Common myeloid progenitor, CD34-positive (primary cell): ENCODE results near the gene FLCN.

ENCODE experiments used
- CTCF ChIA-PET: fragments of 350-600 bp; sonication (Branson Sonifier 250); formaldehyde crosslinking; loops from one replicate; lab custom pipeline; 2021; ENCODE audit warnings: antibody characterized with exemption; lab: Charles Lee
- POLR2A ChIA-PET: fragments of 350-600 bp; sonication (Branson Sonifier 250); formaldehyde crosslinking; loops from one replicate; lab custom pipeline; 2021; ENCODE audit warnings: antibody characterized with exemption; lab: Charles Lee
- DNase-seq, 3 donors: peaks; one replicate each; pipeline versions ENCODE4 v3.0.0 to v3.0.0-alpha.2; 2013
- H3K27ac ChIP-seq, 2 experiments: 1 replicate in 1 of 2; 2 replicates in 1 of 2; pipeline ENCODE4 v1.7.0; 2013; ENCODE audit warnings: inconsistent platforms in 2 of 2, low read length in 2 of 2, mild to moderate bottlenecking in 2 of 2, low read depth in 1 of 2, moderate library complexity in 1 of 2; ENCODE audit not compliant: severe bottlenecking in 2 of 2, insufficient read depth in 1 of 2, poor library complexity in 1 of 2
- H3K27me3 ChIP-seq, 5 experiments: replicated peaks in 2 of 5; 1 replicate in 3 of 5; 2 replicates in 2 of 5; pipeline versions ENCODE4 v1.6.1 to v1.7.0; 2013; ENCODE audit warnings: low read length in 4 of 5, mild to moderate bottlenecking in 2 of 5, moderate library complexity in 2 of 5, inconsistent platforms in 1 of 5; ENCODE audit not compliant: insufficient read depth in 5 of 5, control insufficient read depth in 4 of 5
- H3K36me3 ChIP-seq, 4 experiments: 1 replicate in 2 of 4; 2 replicates in 2 of 4; pipeline versions ENCODE4 v1.6.1 to v1.7.0; 2013; ENCODE audit warnings: low read length in 3 of 4, control low read depth in 1 of 4, mild to moderate bottlenecking in 1 of 4; ENCODE audit not compliant: control insufficient read depth in 4 of 4, insufficient read depth in 4 of 4
- H3K4me1 ChIP-seq, 4 experiments: 1 replicate in 3 of 4; 2 replicates in 1 of 4; pipeline versions ENCODE4 v1.6.1 to v1.7.1; 2013; ENCODE audit warnings: low read length in 3 of 4, mild to moderate bottlenecking in 3 of 4, control low read depth in 1 of 4, inconsistent platforms in 1 of 4, moderate library complexity in 1 of 4; ENCODE audit not compliant: control insufficient read depth in 4 of 4, insufficient read depth in 4 of 4; ENCODE audit errors: control extremely low read depth in 1 of 4
- H3K4me3 ChIP-seq, 7 experiments: 1 replicate in 4 of 7; 2 replicates in 3 of 7; pipeline versions ENCODE4 v1.5.1 to v1.7.0; 2013; ENCODE audit warnings: mild to moderate bottlenecking in 7 of 7, low read length in 6 of 7, moderate library complexity in 6 of 7, inconsistent platforms in 2 of 7, low read depth in 2 of 7, control low read depth in 1 of 7; ENCODE audit not compliant: insufficient read depth in 4 of 7, control insufficient read depth in 1 of 7; ENCODE audit errors: extremely low read depth in 1 of 7
- H3K9me3 ChIP-seq, 5 experiments: 1 replicate in 4 of 5; 2 replicates in 1 of 5; pipeline versions ENCODE4 v1.6.1 to v1.7.1; 2013; ENCODE audit warnings: low read length in 4 of 5, mild to moderate bottlenecking in 2 of 5, inconsistent platforms in 1 of 5, low read depth in 1 of 5, moderate library complexity in 1 of 5; ENCODE audit not compliant: control insufficient read depth in 4 of 5, insufficient read depth in 2 of 5; ENCODE audit errors: control extremely low read depth in 1 of 5
- WGBS: methylation state at CpG from one replicate; pipeline ENCODE4 v1.1.5; 2013; ENCODE audit not compliant: insufficient coverage; 5-methylcytosine and 5-hydroxymethylcytosine counted together

Gene FLCN

GRCh38 chr17:17214646-17215436 lies 22.1 kb downstream of the FLCN start:
- POLR2A ChIA-PET, result no interaction called here
- Histone ChIP-seq H3K27ac (no peak overlapping the region), H3K27me3 (no peaks in the 10 kb centered on the region), H3K4me3 (no peak overlapping the region), H3K9me3 (no peaks in the 10 kb centered on the region), H3K36me3 (peaks cover 14 to 78% (median 54%) of the 10 kb centered on the region in 4 experiments), H3K4me1 (no peaks in the 10 kb centered on the region)
- WGBS, result 97% methylated on average over 14 of the region's 27 CpGs
- CTCF ChIA-PET, result no interaction called here
- DNase-seq, result no peak

- H3K4me1 ChIP-seq, result no peaks in the 10 kb centered on the region
- ChIA-PET CTCF (no interaction called here), POLR2A (interaction anchor here (1.0 kb wide), 1 partner anchor 87 kb away, joined by 3 read pairs; no protein-coding TSS in a partner anchor)
- H3K27ac ChIP-seq, result no peak overlapping the region
- WGBS, result 74% methylated on average over 4 of the region's 10 CpGs
- DNase-seq, result no peak
- no peaks in the 10 kb centered on the region for H3K9me3 ChIP-seq
- H3K27me3 ChIP-seq, result no peaks in the 10 kb centered on the region
- H3K36me3 ChIP-seq, result peaks cover 13 to 69% (median 48%) of the 10 kb centered on the region in 4 experiments
- no peak overlapping the region for H3K4me3 ChIP-seq
Measured at GRCh38 chr17:17213775-17214174, 23.2 kb downstream of the FLCN start.

- ChIA-PET CTCF (interaction anchor here (1.0 kb wide), 1 partner anchor 67 kb away, joined by 3 read pairs; no protein-coding TSS in a partner anchor), POLR2A (no interaction called here)
- Histone ChIP-seq H3K4me3 (no peak overlapping the region), H3K27ac (no peak overlapping the region), H3K36me3 (peaks cover 5 to 30% (median 10%) of the 10 kb centered on the region in 4 experiments), H3K4me1 (peaks cover 0 to 35% (median 26%) of the 10 kb centered on the region in 4 experiments), H3K27me3 (no peaks in the 10 kb centered on the region), H3K9me3 (no peaks in the 10 kb centered on the region)
- 75% methylated on average over 4 of the region's 8 CpGs for WGBS
- DNase-seq, result peak in 2 of 3 donors; percentile 13 to 33
Measured at GRCh38 chr17:17207998-17208397, 29.0 kb downstream of the FLCN start.

GRCh38 chr17:17206913-17207335 lies 30.0 kb downstream of the FLCN start:
- 94% methylated on average over 12 of the region's 16 CpGs for WGBS
- POLR2A ChIA-PET, result no interaction called here
- Histone ChIP-seq H3K27me3 (no peaks in the 10 kb centered on the region), H3K4me3 (no peak overlapping the region), H3K27ac (no peak overlapping the region), H3K9me3 (no peaks in the 10 kb centered on the region), H3K4me1 (peaks cover 0 to 35% (median 26%) of the 10 kb centered on the region in 4 experiments), H3K36me3 (peaks cover 2 to 33% (median 14%) of the 10 kb centered on the region in 4 experiments)
- CTCF ChIA-PET, result interaction anchor here (1.0 to 1.1 kb wide), 2 partner anchors 60 to 68 kb away, joined by 3 read pairs; no protein-coding TSS in a partner anchor
- no peak for DNase-seq

GRCh38 chr17:17206124-17206912 lies 30.6 kb downstream of the FLCN start, which contains the start of gene PLD6:
PLD6 (minus strand) TSS chr17:17206333; CDS start chr17:17206286, 47 bp downstream.
- 15% methylated on average over 59 of the region's 78 CpGs for WGBS

GRCh38 chr17:17205368-17206123 lies 31.4 kb downstream of the FLCN start:
- Histone ChIP-seq H3K4me3 (peak overlapping the region; percentile 20 to 84 (median 68)), H3K9me3 (no peaks in the 10 kb centered on the region), H3K36me3 (peaks cover 0 to 35% (median 13%) of the 10 kb centered on the region in 4 experiments), H3K27ac (peak overlapping the region in 1 of 2 experiments; percentile 14), H3K4me1 (peaks cover 0 to 35% (median 26%) of the 10 kb centered on the region in 4 experiments), H3K27me3 (no peaks in the 10 kb centered on the region)
- DNase-seq, result peak; percentile 30 to 65 (median 52)
- ChIA-PET CTCF (no interaction called here), POLR2A (no interaction called here)
- 7% methylated on average over 70 of the region's 70 CpGs for WGBS

More at GRCh38 chr17:17206124-17206912, 30.6 kb downstream of the FLCN start, which contains the start of gene PLD6:
- peak within 1 kb of the TSS in 1 of 2 experiments; percentile 14 for H3K27ac ChIP-seq
- CTCF ChIA-PET, result interaction anchor here (1.1 kb wide), 1 partner anchor 61 kb away, joined by 3 read pairs; no protein-coding TSS in a partner anchor
- H3K9me3 ChIP-seq, result no peaks in the 10 kb centered on the region
- POLR2A ChIA-PET, result no interaction called here
- H3K4me1 ChIP-seq, result peaks cover 0 to 35% (median 26%) of the 10 kb centered on the region in 4 experiments
- H3K27me3 ChIP-seq, result no peaks in the 10 kb centered on the region
- peak; percentile 87 to 95 (median 89) for DNase-seq
- peak within 1 kb of the TSS; percentile 20 to 84 (median 68) for H3K4me3 ChIP-seq
- peaks cover 2 to 32% (median 15%) of the 10 kb centered on the region in 4 experiments for H3K36me3 ChIP-seq
